Measurements from ENCODE around the gene LINGO4.

LINGO4 gene

GRCh38 chr1:151814426-151814825 lies 9.2 kb upstream of the LINGO4 start:
- WGBS, 2 donors (ENCODE audit: extremely low coverage in 2 of 2, insufficient read length in 2 of 2, insufficient replicate concordance in 1 of 2): no CpG with 5 or more reads among the region's 15 CpGs
- no peaks in the 10 kb centered on the region for H3K36me3 ChIP-seq (replicated peaks in 1 of 2; ENCODE audit: control insufficient read depth in 2 of 2, insufficient read depth in 2 of 2, low read length in 2 of 2)

DNA sequence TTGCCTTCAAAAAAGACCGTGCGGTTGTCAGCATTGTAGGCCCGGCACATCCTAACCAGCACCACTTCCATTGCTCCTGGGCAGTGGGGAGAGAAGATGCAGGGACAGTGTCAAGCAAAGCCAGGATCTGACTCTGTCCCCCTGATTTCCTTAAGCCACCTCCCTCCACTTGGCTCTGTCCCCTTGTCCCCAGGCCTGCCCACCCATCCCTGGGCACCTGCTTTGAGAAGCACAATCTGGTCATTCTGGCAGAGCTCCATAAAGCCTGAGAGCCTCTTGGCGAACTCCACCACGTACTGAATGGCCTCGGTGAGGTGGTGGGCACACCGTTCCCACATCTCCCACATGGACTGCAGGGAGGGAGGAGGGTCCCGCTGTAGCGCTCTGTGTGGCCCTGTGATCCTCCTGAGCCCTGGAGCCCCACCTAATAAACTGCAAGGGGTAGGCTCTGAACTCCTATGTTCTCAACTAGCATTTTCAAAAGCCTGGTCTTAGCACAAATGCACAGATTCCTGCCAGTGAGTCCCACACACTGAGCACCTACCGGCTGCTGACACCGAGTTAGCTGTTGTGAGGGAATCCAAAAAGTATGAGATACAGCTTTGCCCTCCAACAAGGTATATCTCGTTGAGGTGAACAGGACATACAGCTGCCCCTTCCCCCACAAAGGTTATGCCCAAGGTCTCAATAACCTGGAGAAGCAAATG lies 8.2 kb upstream of the LINGO4 start:
- no CpG with 5 or more reads among the region's 12 CpGs for WGBS, 2 donors (ENCODE audit: extremely low coverage in 2 of 2, insufficient read length in 2 of 2, insufficient replicate concordance in 1 of 2)
- no peak overlapping the region for H2BK15ac ChIP-seq (ENCODE audit: low read length)
- H3K36me3 ChIP-seq (replicated peaks in 1 of 2; ENCODE audit: control insufficient read depth in 2 of 2, insufficient read depth in 2 of 2, low read length in 2 of 2): no peaks in the 10 kb centered on the region
- no peak overlapping the region for H3K27ac ChIP-seq (replicated peaks; ENCODE audit: low read length)
- no peaks in the 10 kb centered on the region for H3K9me3 ChIP-seq (replicated peaks in 1 of 2; ENCODE audit: control insufficient read depth in 2 of 2, insufficient read depth in 1 of 2, low read depth in 1 of 2, low read length in 2 of 2)
- H3K23ac ChIP-seq (ENCODE audit: low read depth, low read length, poor library complexity): no peak overlapping the region
- H3K4me2 ChIP-seq (ENCODE audit: insufficient read depth, low read length, poor library complexity, severe bottlenecking): no peak overlapping the region
- peaks cover 0 to 81% (median 0%) of the 10 kb centered on the region in 3 experiments for H3K27me3 ChIP-seq (ENCODE audit: control insufficient read depth in 3 of 3, insufficient read depth in 3 of 3, low read depth in 1 of 3, low read length in 3 of 3)
- no peak overlapping the region for H2AFZ ChIP-seq (ENCODE audit: low read length)
- DNase-seq (ENCODE audit: low spot score): no peak
- H3K4me1 ChIP-seq (ENCODE audit: control insufficient read depth in 2 of 2, insufficient read depth in 1 of 2, low read depth in 1 of 2, low read length in 2 of 2): peaks cover 0 to 4% of the 10 kb centered on the region in 2 donors
- no peak overlapping the region for H3K4ac ChIP-seq (ENCODE audit: low read length)
- H2BK12ac ChIP-seq (ENCODE audit: low read length): no peak overlapping the region
- H3K14ac ChIP-seq (ENCODE audit: low read length): no peak overlapping the region
- H2AK5ac ChIP-seq (ENCODE audit: low read depth, low read length): no peak overlapping the region
- no peak overlapping the region for H3K9ac ChIP-seq (ENCODE audit: low read depth, low read length, poor library complexity)
- H3K79me1 ChIP-seq (ENCODE audit: low read depth, low read length): no peaks in the 10 kb centered on the region
- H4K8ac ChIP-seq (ENCODE audit: low read depth, low read length): no peak overlapping the region
- no peak overlapping the region for H3K18ac ChIP-seq (ENCODE audit: low read length)
- H3K4me3 ChIP-seq (ENCODE audit: low read length in 2 of 2): no peak overlapping the region
- H4K91ac ChIP-seq (ENCODE audit: low read depth, low read length, poor library complexity): no peak overlapping the region
- H2BK120ac ChIP-seq (ENCODE audit: low read depth, low read length): no peak overlapping the region
- H2BK5ac ChIP-seq (ENCODE audit: low read length): no peak overlapping the region

More at GRCh38 chr1:151814426-151814825, 9.2 kb upstream of the LINGO4 start:
- no peak overlapping the region for H3K27ac ChIP-seq (replicated peaks; ENCODE audit: low read length)
- H3K23ac ChIP-seq (ENCODE audit: low read depth, low read length, poor library complexity): peak overlapping the region; percentile 1
- no peak for DNase-seq (ENCODE audit: low spot score)
- no peaks in the 10 kb centered on the region for H3K79me1 ChIP-seq (ENCODE audit: low read depth, low read length)
- peak overlapping the region; percentile 32 for H3K14ac ChIP-seq (ENCODE audit: low read length)
- no peak overlapping the region for H3K4ac ChIP-seq (ENCODE audit: low read length)
- no peak overlapping the region for H3K4me2 ChIP-seq (ENCODE audit: insufficient read depth, low read length, poor library complexity, severe bottlenecking)
- peaks cover 0 to 86% (median 0%) of the 10 kb centered on the region in 3 experiments for H3K27me3 ChIP-seq (ENCODE audit: control insufficient read depth in 3 of 3, insufficient read depth in 3 of 3, low read depth in 1 of 3, low read length in 3 of 3)
- H2BK120ac ChIP-seq (ENCODE audit: low read depth, low read length): no peak overlapping the region
- H3K4me3 ChIP-seq (ENCODE audit: low read length in 2 of 2): no peak overlapping the region
- no peak overlapping the region for H2AFZ ChIP-seq (ENCODE audit: low read length)
- no peak overlapping the region for H4K8ac ChIP-seq (ENCODE audit: low read depth, low read length)
- no peak overlapping the region for H2BK5ac ChIP-seq (ENCODE audit: low read length)
- peak overlapping the region; percentile 40 for H3K18ac ChIP-seq (ENCODE audit: low read length)
- H3K9me3 ChIP-seq (replicated peaks in 1 of 2; ENCODE audit: control insufficient read depth in 2 of 2, insufficient read depth in 1 of 2, low read depth in 1 of 2, low read length in 2 of 2): no peaks in the 10 kb centered on the region
- no peak overlapping the region for H4K91ac ChIP-seq (ENCODE audit: low read depth, low read length, poor library complexity)
- H3K9ac ChIP-seq (ENCODE audit: low read depth, low read length, poor library complexity): no peak overlapping the region
- H2BK12ac ChIP-seq (ENCODE audit: low read length): no peak overlapping the region
- peaks cover 0 to 4% of the 10 kb centered on the region in 2 donors for H3K4me1 ChIP-seq (ENCODE audit: control insufficient read depth in 2 of 2, insufficient read depth in 1 of 2, low read depth in 1 of 2, low read length in 2 of 2)
- H2BK15ac ChIP-seq (ENCODE audit: low read length): peak overlapping the region; percentile 14
- H2AK5ac ChIP-seq (ENCODE audit: low read depth, low read length): no peak overlapping the region

DNA sequence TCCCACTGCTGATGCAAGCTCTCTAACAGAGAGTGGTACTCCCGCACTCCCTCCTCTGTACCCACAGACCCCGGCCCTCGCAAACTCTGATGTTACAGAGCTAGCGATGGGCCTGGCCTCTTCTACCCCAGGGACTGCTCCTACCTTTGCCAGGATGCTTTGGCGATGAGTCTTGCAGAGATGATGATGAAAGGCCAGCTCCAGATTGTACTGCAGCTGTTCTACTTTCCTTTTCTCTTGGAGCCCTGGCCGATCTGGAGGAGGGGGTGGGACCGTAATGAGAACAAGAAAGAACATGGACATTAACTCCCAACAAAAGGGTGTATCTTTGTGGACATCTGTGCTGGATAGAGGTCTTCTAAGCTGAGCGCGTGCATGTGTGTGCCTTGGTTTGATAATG lies 6.0 kb upstream of the LINGO4 start:
- no peak overlapping the region for H2BK5ac ChIP-seq (ENCODE audit: low read length)
- no peak overlapping the region for H2AFZ ChIP-seq (ENCODE audit: low read length)
- H3K27ac ChIP-seq (replicated peaks; ENCODE audit: low read length): no peak overlapping the region
- H3K4me3 ChIP-seq (ENCODE audit: low read length in 2 of 2): no peak overlapping the region
- no peak for DNase-seq (ENCODE audit: low spot score)
- peak overlapping the region; percentile 1 for H3K14ac ChIP-seq (ENCODE audit: low read length)
- no peak overlapping the region for H2BK120ac ChIP-seq (ENCODE audit: low read depth, low read length)
- no peak overlapping the region for H3K4ac ChIP-seq (ENCODE audit: low read length)
- peak overlapping the region; percentile 33 for H2AK5ac ChIP-seq (ENCODE audit: low read depth, low read length)
- no peak overlapping the region for H2BK12ac ChIP-seq (ENCODE audit: low read length)
- no peak overlapping the region for H4K91ac ChIP-seq (ENCODE audit: low read depth, low read length, poor library complexity)
- peaks cover 1% of the 10 kb centered on the region for H3K79me1 ChIP-seq (ENCODE audit: low read depth, low read length)
- H3K27me3 ChIP-seq (ENCODE audit: control insufficient read depth in 3 of 3, insufficient read depth in 3 of 3, low read depth in 1 of 3, low read length in 3 of 3): peaks cover 0 to 81% (median 0%) of the 10 kb centered on the region in 3 experiments
- H3K23ac ChIP-seq (ENCODE audit: low read depth, low read length, poor library complexity): no peak overlapping the region
- H3K9me3 ChIP-seq (replicated peaks in 1 of 2; ENCODE audit: control insufficient read depth in 2 of 2, insufficient read depth in 1 of 2, low read depth in 1 of 2, low read length in 2 of 2): no peaks in the 10 kb centered on the region
- no peak overlapping the region for H2BK15ac ChIP-seq (ENCODE audit: low read length)
- no peak overlapping the region for H3K18ac ChIP-seq (ENCODE audit: low read length)
- H3K36me3 ChIP-seq (replicated peaks in 1 of 2; ENCODE audit: control insufficient read depth in 2 of 2, insufficient read depth in 2 of 2, low read length in 2 of 2): no peaks in the 10 kb centered on the region
- H3K4me2 ChIP-seq (ENCODE audit: insufficient read depth, low read length, poor library complexity, severe bottlenecking): no peak overlapping the region
- peaks cover 0 to 4% of the 10 kb centered on the region in 2 donors for H3K4me1 ChIP-seq (ENCODE audit: control insufficient read depth in 2 of 2, insufficient read depth in 1 of 2, low read depth in 1 of 2, low read length in 2 of 2)
- peak overlapping the region; percentile 49 for H4K8ac ChIP-seq (ENCODE audit: low read depth, low read length)
- no CpG with 5 or more reads among the region's 9 CpGs for WGBS, 2 donors (ENCODE audit: extremely low coverage in 2 of 2, insufficient read length in 2 of 2, insufficient replicate concordance in 1 of 2)
- no peak overlapping the region for H3K9ac ChIP-seq (ENCODE audit: low read depth, low read length, poor library complexity)

DNA sequence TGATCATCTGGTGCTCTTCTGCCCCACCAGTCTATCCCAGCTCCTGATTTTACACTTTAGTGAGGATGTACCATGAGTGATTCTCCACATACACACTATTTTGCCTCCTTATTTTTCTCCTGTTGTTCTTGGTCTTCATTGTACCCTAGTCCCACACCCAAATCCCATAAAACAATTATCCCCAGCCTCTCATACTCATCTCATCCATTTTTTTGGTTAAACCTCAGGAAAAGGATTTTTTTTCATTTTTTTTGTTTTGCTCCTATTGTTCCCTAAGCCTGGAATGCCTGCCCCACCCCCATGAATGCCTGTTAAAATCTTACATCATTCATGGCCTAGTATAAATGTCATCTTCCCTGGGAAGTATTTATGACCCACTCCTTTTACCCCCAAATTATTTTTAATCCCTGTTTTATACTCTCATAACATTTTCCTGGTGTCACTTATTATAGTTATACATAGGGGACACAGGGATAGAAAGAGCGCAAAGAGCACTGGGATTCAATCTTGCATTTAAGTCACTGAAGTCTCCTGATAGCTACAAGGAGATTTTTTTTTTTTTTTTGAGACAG lies 4.9 kb upstream of the LINGO4 start:
- no CpG with 5 or more reads among the region's 1 CpG for WGBS, 2 donors (ENCODE audit: extremely low coverage in 2 of 2, insufficient read length in 2 of 2, insufficient replicate concordance in 1 of 2)
- Histone ChIP-seq H3K36me3 (replicated peaks in 1 of 2; ENCODE audit: control insufficient read depth in 2 of 2, insufficient read depth in 2 of 2, low read length in 2 of 2) (no peaks in the 10 kb centered on the region), H2AFZ (ENCODE audit: low read length) (no peak overlapping the region), H2BK120ac (ENCODE audit: low read depth, low read length) (no peak overlapping the region), H3K18ac (ENCODE audit: low read length) (no peak overlapping the region), H2BK12ac (ENCODE audit: low read length) (no peak overlapping the region), H3K4ac (ENCODE audit: low read length) (no peak overlapping the region), H2AK5ac (ENCODE audit: low read depth, low read length) (no peak overlapping the region), H4K8ac (ENCODE audit: low read depth, low read length) (no peak overlapping the region), H3K23ac (ENCODE audit: low read depth, low read length, poor library complexity) (no peak overlapping the region), H3K4me1 (ENCODE audit: control insufficient read depth in 2 of 2, insufficient read depth in 1 of 2, low read depth in 1 of 2, low read length in 2 of 2) (peaks cover 0 to 4% of the 10 kb centered on the region in 2 donors), H3K4me2 (ENCODE audit: insufficient read depth, low read length, poor library complexity, severe bottlenecking) (no peak overlapping the region), H3K27me3 (ENCODE audit: control insufficient read depth in 3 of 3, insufficient read depth in 3 of 3, low read depth in 1 of 3, low read length in 3 of 3) (peaks cover 0 to 82% (median 0%) of the 10 kb centered on the region in 3 experiments), H3K79me1 (ENCODE audit: low read depth, low read length) (peaks cover 1% of the 10 kb centered on the region), H2BK15ac (ENCODE audit: low read length) (no peak overlapping the region), H3K9ac (ENCODE audit: low read depth, low read length, poor library complexity) (no peak overlapping the region), H3K14ac (ENCODE audit: low read length) (no peak overlapping the region), H4K91ac (ENCODE audit: low read depth, low read length, poor library complexity) (no peak overlapping the region), H3K4me3 (ENCODE audit: low read length in 2 of 2) (no peak overlapping the region), H3K27ac (replicated peaks; ENCODE audit: low read length) (no peak overlapping the region), H3K9me3 (replicated peaks in 1 of 2; ENCODE audit: control insufficient read depth in 2 of 2, insufficient read depth in 1 of 2, low read depth in 1 of 2, low read length in 2 of 2) (no peaks in the 10 kb centered on the region), H2BK5ac (ENCODE audit: low read length) (no peak overlapping the region)
- DNase-seq (ENCODE audit: low spot score): no peak

Data from neuronal stem cell (in vitro differentiated cells).